Upper lobe of right lung (tissue), 1 donor: Measurements from ENCODE around the gene EFS. TPM values are rescaled to one million over a fixed set of nuclear protein-coding genes. Genes with fewer than 3 reads are reported as not detected.

Experiments used
- ATAC-seq: fragments of 200-7000 bp; cut with Tn5 transposase; one replicate; pipeline ENCODE4 v1.9.1; 2020; ENCODE audit warnings: mild to moderate bottlenecking, moderate library complexity
- DNase-seq: peaks from one replicate; pipeline ENCODE4 v3.0.0-alpha.2; 2020
- H3K27ac ChIP-seq: fragments of 200-600 bp; one replicate; pipeline ENCODE4 v1.8.0; 2022
- H3K27me3 ChIP-seq: fragments of 200-600 bp; one replicate; pipeline ENCODE4 v1.8.0; 2022; ENCODE audit warnings: mild to moderate bottlenecking
- H3K36me3 ChIP-seq: fragments of 200-600 bp; one replicate; pipeline ENCODE4 v1.8.0; 2022
- H3K4me1 ChIP-seq: fragments of 200-600 bp; one replicate; pipeline ENCODE4 v1.8.0; 2022
- H3K4me3 ChIP-seq: fragments of 200-600 bp; one replicate; pipeline ENCODE4 v1.8.0; 2022; ENCODE audit warnings: mild to moderate bottlenecking
- H3K9me3 ChIP-seq: fragments of 200-600 bp; one replicate; pipeline ENCODE4 v1.8.0; 2022
- CTCF ChIP-seq: fragments of 200-600 bp; IDR thresholded peaks from one replicate; pipeline ENCODE4 v1.8.0; 2022; ENCODE audit warnings: antibody characterized with exemption
- intact Hi-C: fragments of 100-400 bp; cut with DNase I; formaldehyde crosslinking; loops from one replicate; pipeline ENCODE4 v1.11.0; 2022
- total RNA-seq: library from RNA; stranded (reverse); fragmentation: NEBNext Ultra II Directional; extraction: Animal tissue kit (Norgen Biotek cat#: 25700); gene quantifications from one replicate; pipeline ENCODE4 v1.2.1, GENCODE V29; 2021
- donor health status: DM: no; HTN: yes; CAD: no; lungs with severe emphysema.

Gene EFS
- total RNA-seq, 1 donor from 2014 or later, result 10.4 TPM

GRCh38 chr14:23379366-23380196 lies 14.6 kb upstream of the EFS start:
- peak; percentile 91 for TF ChIP-seq CTCF
- Histone ChIP-seq H3K27me3 (no peaks in the 10 kb centered on the region), H3K4me1 (no peaks in the 10 kb centered on the region), H3K9me3 (no peaks in the 10 kb centered on the region), H3K36me3 (no peaks in the 10 kb centered on the region), H3K27ac (no peak overlapping the region), H3K4me3 (no peak overlapping the region)
- ATAC-seq (peak; percentile 94), DNase-seq (peak; percentile 88)
- intact Hi-C loops, result loop anchor here (5.0 kb wide), 1 partner anchor 52 kb away; no protein-coding TSS in a partner anchor

DNA sequence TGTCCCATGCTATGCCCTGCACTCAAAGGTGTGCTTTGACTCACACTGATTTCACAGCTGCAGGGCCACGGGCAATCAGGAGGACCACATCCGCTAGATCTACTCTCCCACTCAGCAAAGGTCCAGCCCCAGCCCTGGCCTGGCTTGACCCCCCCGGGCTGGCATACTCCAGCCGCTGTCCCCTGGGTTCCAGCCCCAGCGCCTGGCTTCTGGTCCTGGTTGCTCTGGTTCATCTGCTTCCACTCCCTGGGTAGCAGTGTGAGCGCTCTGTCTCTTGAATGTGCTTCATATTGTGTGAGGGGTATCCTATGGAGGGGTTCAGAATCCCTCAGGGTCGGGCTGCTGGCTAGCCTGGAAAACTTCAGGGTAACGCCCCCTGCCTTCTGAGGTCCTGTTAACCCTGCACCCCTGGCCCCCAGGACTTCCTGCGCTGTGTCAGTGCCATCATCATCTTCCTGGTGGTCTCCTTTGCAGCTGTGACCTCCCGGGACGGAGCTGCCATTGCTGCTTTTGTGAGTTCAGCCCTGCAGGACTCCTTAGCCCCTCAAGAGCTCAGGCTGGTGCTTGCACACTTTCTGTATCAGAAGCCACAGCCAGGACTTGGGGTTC lies 13.7 kb upstream of the EFS start:
- no peak for ATAC-seq
- Histone ChIP-seq H3K4me1 (no peaks in the 10 kb centered on the region), H3K27ac (no peak overlapping the region), H3K27me3 (no peaks in the 10 kb centered on the region), H3K4me3 (no peak overlapping the region), H3K9me3 (no peaks in the 10 kb centered on the region), H3K36me3 (no peaks in the 10 kb centered on the region)
- DNase-seq, result no peak
- intact Hi-C loops, result loop anchor here (5.0 kb wide), 1 partner anchor 51 kb away; no protein-coding TSS in a partner anchor
- TF ChIP-seq CTCF, result no peak

DNA sequence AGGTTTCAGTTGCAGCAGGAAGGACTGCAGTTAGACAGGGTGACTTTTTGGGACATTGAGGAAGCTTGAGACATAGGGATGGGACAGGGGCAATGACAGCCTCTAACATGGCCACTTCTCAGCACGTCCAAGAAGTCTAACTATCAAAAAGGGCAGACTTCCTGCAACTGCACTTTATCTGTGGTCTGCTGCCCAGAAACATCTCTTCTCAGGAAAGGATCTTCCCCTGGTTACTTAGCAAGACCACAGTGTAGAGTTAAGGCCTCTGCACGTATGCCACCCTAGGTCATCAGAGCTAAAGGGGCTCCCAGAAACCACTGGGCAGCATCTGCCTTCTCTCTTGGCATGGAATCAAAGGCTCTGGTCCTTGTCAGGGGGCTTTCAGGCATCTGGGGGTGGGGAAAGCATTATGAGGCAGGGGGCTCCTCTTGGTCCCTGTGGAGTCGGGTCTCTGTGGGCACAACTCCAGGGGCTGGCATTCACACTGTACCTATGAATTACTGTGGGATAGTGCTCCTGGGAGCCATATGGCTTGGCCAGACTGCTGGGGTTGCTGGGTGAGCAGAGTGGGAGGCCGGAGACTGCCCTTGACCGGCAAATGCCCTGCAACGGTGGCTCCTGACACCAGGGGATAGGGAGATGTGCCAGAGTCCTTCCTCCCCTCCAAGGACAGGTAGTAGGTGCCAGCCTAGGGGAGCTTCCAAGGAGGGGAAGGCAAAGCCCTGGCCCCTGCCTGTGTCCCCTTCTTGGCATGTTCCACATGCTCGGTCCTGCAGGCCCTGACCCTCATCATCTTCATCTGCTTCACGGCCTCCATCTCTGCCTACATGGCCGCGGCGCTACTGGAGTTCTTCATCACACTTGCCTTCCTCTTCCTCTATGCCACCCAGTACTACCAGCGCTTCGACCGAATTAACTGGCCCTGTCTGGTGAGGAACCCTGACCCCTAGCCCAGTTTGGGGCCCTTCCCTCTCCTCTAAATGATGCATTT lies 12.9 kb upstream of the EFS start:
- ATAC-seq (no peak), DNase-seq (no peak)
- H3K36me3 ChIP-seq, result no peaks in the 10 kb centered on the region
- no peak for TF ChIP-seq CTCF
- no peaks in the 10 kb centered on the region for H3K4me1 ChIP-seq
- H3K27ac ChIP-seq, result no peak overlapping the region
- no peaks in the 10 kb centered on the region for H3K27me3 ChIP-seq
- intact Hi-C loops, result loop anchor here (5.0 kb wide), 1 partner anchor 51 kb away; no protein-coding TSS in a partner anchor
- no peak overlapping the region for H3K4me3 ChIP-seq
- H3K9me3 ChIP-seq, result no peaks in the 10 kb centered on the region

GRCh38 chr14:23377198-23377550 lies 12.2 kb upstream of the EFS start:
- H3K4me3 ChIP-seq, result no peak overlapping the region
- no peaks in the 10 kb centered on the region for H3K9me3 ChIP-seq
- TF ChIP-seq CTCF, result no peak
- no peaks in the 10 kb centered on the region for H3K36me3 ChIP-seq
- no peaks in the 10 kb centered on the region for H3K27me3 ChIP-seq
- intact Hi-C loops, result loop anchor here (5.0 kb wide), 1 partner anchor 50 kb away; no protein-coding TSS in a partner anchor
- ATAC-seq (no peak), DNase-seq (no peak)
- no peak overlapping the region for H3K27ac ChIP-seq
- H3K4me1 ChIP-seq, result no peaks in the 10 kb centered on the region

GRCh38 chr14:23376482-23377197 lies 11.7 kb upstream of the EFS start, which contains the start of gene CMTM5:
CMTM5 (plus strand) TSS chr14:23377046; CDS start chr14:23377252, 206 bp downstream.
- no peak for DNase-seq
- no peak for TF ChIP-seq CTCF
- intact Hi-C loops, result loop anchor here (5.0 kb wide), 1 partner anchor 49 kb away; no protein-coding TSS in a partner anchor
- no peak for ATAC-seq
- peak within 1 kb of the TSS; percentile 10 for H3K4me3 ChIP-seq
- no peaks in the 10 kb centered on the region for H3K4me1 ChIP-seq
- H3K36me3 ChIP-seq, result no peaks in the 10 kb centered on the region
- no peaks in the 10 kb centered on the region for H3K9me3 ChIP-seq
- no peak within 1 kb of the TSS for H3K27ac ChIP-seq
- no peaks in the 10 kb centered on the region for H3K27me3 ChIP-seq
